IPS DF 19.7 (cell line): ENCODE data around the gene FGGY.

Experiments
- DNase-seq: peaks from one replicate; pipeline ENCODE4 v3.0.0-alpha.2; 2013; ENCODE audit warnings: low read depth, low spot score

The FGGY gene

GRCh38 chr1:59383963-59384362, 87.1 kb downstream of the FGGY start:
- no peak for DNase-seq

- no peak for DNase-seq
Measured at GRCh38 chr1:59384443-59384842, 87.5 kb downstream of the FGGY start.

DNA sequence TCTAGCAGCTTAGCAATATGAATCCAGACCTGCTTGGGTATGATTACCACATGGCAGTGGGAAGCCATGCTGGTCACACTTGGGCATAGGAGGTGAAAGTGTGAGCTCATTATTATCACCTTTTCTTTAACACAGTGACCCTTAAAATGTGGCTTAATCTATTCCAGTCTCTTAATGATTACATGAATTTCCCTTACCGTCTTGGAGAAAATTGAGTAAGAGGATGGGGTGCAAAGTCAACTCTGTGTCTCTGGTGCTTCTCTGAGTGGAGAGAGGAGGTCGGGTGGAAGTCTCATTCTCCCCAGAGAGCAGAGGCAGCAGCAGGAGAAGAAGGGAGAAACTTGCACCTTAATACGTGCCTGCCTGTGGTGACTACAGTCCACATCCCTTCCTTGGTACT, 91.3 kb downstream of the FGGY start:
- no peak for DNase-seq

- no peak for DNase-seq
Measured at GRCh38 chr1:59389847-59390246, 93.0 kb downstream of the FGGY start.

GRCh38 chr1:59390307-59390706, 93.4 kb downstream of the FGGY start:
- no peak for DNase-seq

DNA sequence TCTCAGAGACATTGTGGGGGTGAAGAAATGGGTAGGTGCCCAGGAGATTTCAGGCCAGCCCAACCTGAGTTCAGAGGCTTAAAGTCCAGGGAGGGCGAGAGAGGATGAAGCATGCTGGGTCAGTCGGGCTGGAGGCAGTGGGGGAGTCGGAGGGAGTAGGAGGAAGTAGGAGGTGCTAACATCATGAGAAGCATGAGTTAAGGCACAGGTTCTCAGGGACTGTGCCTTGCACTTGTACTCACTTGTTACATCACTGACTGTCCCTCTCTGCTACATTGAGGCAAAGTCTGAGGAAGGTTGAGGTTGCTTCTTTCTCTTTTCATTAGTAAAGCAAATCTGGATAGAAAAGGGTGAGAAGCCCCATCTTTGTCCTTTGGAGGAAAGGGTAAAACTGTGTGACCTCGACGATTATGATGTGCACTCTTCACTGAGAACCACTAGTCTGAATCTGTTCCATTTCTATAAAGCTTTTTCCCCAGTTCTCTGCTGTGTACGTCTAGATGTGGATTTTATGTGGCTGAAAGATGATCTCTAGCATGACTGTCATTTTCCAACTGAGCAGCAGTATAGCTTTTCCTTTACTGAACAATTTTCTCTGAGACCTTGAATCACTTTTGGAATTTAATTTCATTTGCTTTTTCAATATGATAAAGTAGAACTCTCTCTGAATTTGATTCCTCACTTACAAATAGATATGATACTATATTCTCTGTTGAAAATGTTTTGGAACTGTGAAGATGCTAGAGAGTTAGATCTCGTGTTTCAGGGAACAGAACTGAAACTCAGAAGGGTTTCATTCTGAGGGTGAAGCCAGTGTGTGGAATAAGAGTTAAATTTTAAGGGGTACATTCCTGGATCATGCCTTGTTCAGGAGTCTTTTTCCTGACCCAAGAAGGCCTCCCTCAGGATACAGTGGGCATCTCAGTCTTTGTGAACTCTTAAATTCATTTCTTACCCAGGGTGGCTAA, 94.6 kb downstream of the FGGY start:
- DNase-seq, result no peak

- peak; percentile 5 for DNase-seq
Measured at GRCh38 chr1:59393211-59394180, 96.6 kb downstream of the FGGY start.

GRCh38 chr1:59394706-59395425, 98.0 kb downstream of the FGGY start:
- no peak for DNase-seq

- DNase-seq, result no peak
Measured at GRCh38 chr1:59396387-59396786, 99.5 kb downstream of the FGGY start.

- DNase-seq, result no peak
Measured at GRCh38 chr1:59397139-59397858, 100.4 kb downstream of the FGGY start.

DNA sequence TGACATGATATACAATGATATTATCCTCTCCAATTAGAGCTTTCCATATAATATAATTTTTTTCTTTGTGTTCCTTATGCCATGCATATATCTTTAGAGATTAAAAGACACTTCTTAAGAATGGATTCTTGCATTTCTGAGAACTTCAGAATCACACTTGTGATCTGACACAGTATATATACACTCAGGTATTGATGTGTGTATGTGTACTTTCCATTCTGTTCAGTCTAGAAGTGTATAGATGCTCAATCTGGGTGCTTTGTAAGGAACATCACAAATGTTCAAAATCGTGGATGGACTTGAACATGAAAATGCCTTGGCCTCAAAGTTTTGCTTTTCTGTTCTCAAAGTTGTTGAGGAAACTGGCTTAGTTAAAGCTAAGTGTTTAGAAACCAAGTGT, 102.7 kb downstream of the FGGY start:
- no peak for DNase-seq

GRCh38 chr1:59401581-59401980, 104.7 kb downstream of the FGGY start:
- no peak for DNase-seq

GRCh38 chr1:59404796-59405195, 107.9 kb downstream of the FGGY start:
- DNase-seq, result no peak

- DNase-seq, result no peak
Measured at GRCh38 chr1:59406437-59407164, 109.7 kb downstream of the FGGY start.

- DNase-seq, result no peak
Measured at GRCh38 chr1:59408608-59409240, 111.8 kb downstream of the FGGY start.

DNA sequence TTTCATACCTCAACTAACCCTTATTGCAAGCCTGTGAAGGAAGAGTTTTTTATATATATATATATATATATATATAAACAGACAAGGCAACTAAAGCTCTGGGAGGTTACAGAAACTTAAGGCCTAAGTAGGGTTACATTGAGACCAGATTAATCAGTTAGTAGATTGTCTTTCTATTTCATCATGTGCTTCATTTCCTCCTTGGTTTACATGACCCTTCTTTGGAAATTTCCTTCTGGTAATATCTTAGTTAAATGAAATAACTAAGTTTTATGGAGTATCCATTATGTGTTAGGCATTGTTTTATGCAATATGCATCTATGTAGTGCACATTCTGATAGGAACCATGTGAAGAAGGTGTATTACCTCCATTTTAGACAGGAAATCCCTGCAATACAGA, 112.7 kb downstream of the FGGY start:
- DNase-seq, result no peak

DNA sequence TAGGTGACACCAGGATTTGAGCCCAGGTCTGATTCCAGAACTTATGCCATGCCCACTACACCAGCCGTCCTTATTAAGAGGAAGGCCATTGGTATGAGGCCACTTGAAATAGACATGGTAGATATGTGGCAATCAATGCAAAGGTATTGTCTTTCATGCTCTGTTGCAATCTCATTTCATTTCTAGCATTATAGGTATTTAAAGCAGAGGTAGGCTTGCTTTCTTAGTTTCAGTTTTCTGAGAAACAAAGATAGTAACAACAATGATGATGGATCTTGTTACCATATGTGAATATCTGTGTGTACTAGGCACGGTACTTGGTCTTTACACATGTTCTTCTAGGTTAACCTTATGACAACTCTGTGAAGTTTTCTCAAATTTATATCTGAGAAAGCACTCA, 113.1 kb downstream of the FGGY start:
- DNase-seq, result no peak

- DNase-seq, result no peak
Measured at GRCh38 chr1:59410457-59410856, 113.6 kb downstream of the FGGY start.

- DNase-seq, result no peak
Measured at GRCh38 chr1:59411147-59411546, 114.3 kb downstream of the FGGY start.
